HCT116 (cell line): ENCODE measurements around the gene FTSJ1. TPM values are rescaled to one million over a fixed set of nuclear protein-coding genes. Genes with fewer than 3 reads are reported as not detected.

Experiments used
- ATAC-seq: fragments of 200-7000 bp; cut with Tn5 transposase; 2 replicates; pipeline ENCODE4 v1.9.1; 2020; ENCODE audit warnings: mild to moderate bottlenecking, moderate library complexity
- BruUV-seq: library from RNA; stranded (reverse); fragments of 400-500 nt; replicated peaks from 2 replicates; lab custom pipeline; 2021; lab: Mats Ljungman, UMichigan
- CTCF ChIA-PET: fragments of 300-600 bp; sonication (Branson Sonifier 250); formaldehyde crosslinking; loops from one replicate; lab custom pipeline; 2021; ENCODE audit warnings: antibody characterized with exemption; lab: Charles Lee
- POLR2A ChIA-PET: fragments of 300-600, 350-600 bp; sonication (Branson Sonifier 250); formaldehyde crosslinking; loops from one replicate; lab custom pipeline; 2021; ENCODE audit warnings: antibody characterized with exemption; lab: Charles Lee
- RAD21 ChIA-PET, 2 experiments: fragments of 300-600 bp; sonication (Branson Sonifier 250); formaldehyde crosslinking; loops; one replicate each; lab custom pipeline; 2023; ENCODE audit warnings: low total read pairs in 2 of 2; ENCODE audit not compliant: uncharacterized antibody in 2 of 2, unreplicated experiment in 2 of 2, low non-redundant PET in 1 of 2; lab: Charles Lee
- DNase-seq: peaks from one replicate; pipeline ENCODE4 v3.0.0-alpha.2; 2010; ENCODE audit warnings: low read depth, low spot score
- H2AFZ ChIP-seq: fragments of 200-600 bp; shearing (Covaris generic), sonication (generic); 2 replicates; pipeline ENCODE4 v1.6.1; 2017; ENCODE audit warnings: low read depth, mixed run types, mixed read lengths, antibody characterized with exemption, low read length; ENCODE audit not compliant: poor library complexity, severe bottlenecking
- H3K27ac ChIP-seq: 2 replicates; pipeline ENCODE4 v1.5.1; 2012; ENCODE audit warnings: low read depth, low read length
- H3K27me3 ChIP-seq: fragments of 200-600 bp; sonication (generic); 2 replicates; pipeline ENCODE4 v1.6.1; 2016; ENCODE audit warnings: mixed run types, low read length, mixed read lengths; ENCODE audit not compliant: insufficient read depth
- H3K36me3 ChIP-seq, 2 experiments: fragments of 200-500 bp in 1 of 2; fragments of 200-600 bp in 1 of 2; sonication (Bioruptor generic) in 1 of 2; sonication (generic) in 1 of 2; 2 replicates each; pipeline versions ENCODE4 v1.5.1 to v1.6.1; 2014 to 2016; ENCODE audit warnings: low read length in 2 of 2, inconsistent platforms in 1 of 2, mixed read lengths in 1 of 2, mixed run types in 1 of 2; ENCODE audit not compliant: insufficient read depth in 2 of 2, control insufficient read depth in 1 of 2
- H3K4me1 ChIP-seq, 2 experiments: fragments of 200-600 bp in 1 of 2; sonication (generic) in 1 of 2; 2 replicates each; pipeline versions ENCODE4 v1.5.1 to v1.6.1; 2012 to 2017; ENCODE audit warnings: low read length in 2 of 2, inconsistent platforms in 1 of 2, mild to moderate bottlenecking in 1 of 2, mixed read lengths in 1 of 2, mixed run types in 1 of 2, moderate library complexity in 1 of 2; ENCODE audit not compliant: insufficient read depth in 2 of 2, control insufficient read depth in 1 of 2
- H3K4me2 ChIP-seq: fragments of 200-600 bp; sonication (generic); 2 replicates; pipeline ENCODE4 v1.6.1; 2017; ENCODE audit warnings: mixed run types, low read length, mixed read lengths
- H3K4me3 ChIP-seq, 2 experiments: fragments of 200-600 bp in 1 of 2; sonication (generic) in 1 of 2; replicated peaks in 1 of 2; 2 replicates each; pipeline ENCODE4 v1.5.1; 2011 to 2016; ENCODE audit warnings: low read length in 2 of 2, control low read depth in 1 of 2, low read depth in 1 of 2, mild to moderate bottlenecking in 1 of 2, mixed read lengths in 1 of 2, mixed run types in 1 of 2
- H3K79me2 ChIP-seq: fragments of 200-600 bp; sonication (generic); 2 replicates; pipeline ENCODE4 v1.6.1; 2017; ENCODE audit warnings: mild to moderate bottlenecking, mixed run types, low read length, moderate library complexity, mixed read lengths; ENCODE audit not compliant: insufficient read depth
- H3K9ac ChIP-seq: fragments of 200-600 bp; sonication (generic); 2 replicates; pipeline ENCODE4 v1.6.1; 2016; ENCODE audit warnings: low read length, mixed read lengths
- H3K9me2 ChIP-seq: fragments of 200-600 bp; sonication (generic), shearing (Covaris generic); 2 replicates; pipeline ENCODE4 v1.6.1; 2017; ENCODE audit warnings: mixed run types, mild to moderate bottlenecking, moderate library complexity; ENCODE audit not compliant: insufficient read depth
- H3K9me3 ChIP-seq, 2 experiments: fragments of 200-500 bp in 1 of 2; fragments of 200-600 bp in 1 of 2; sonication (Bioruptor generic) in 1 of 2; sonication (generic) in 1 of 2; 2 replicates each; pipeline ENCODE4 v1.6.1; 2014 to 2017; ENCODE audit warnings: low read length in 2 of 2, mixed read lengths in 2 of 2, inconsistent platforms in 1 of 2, low read depth in 1 of 2, mild to moderate bottlenecking in 1 of 2, mixed run types in 1 of 2, moderate library complexity in 1 of 2; ENCODE audit not compliant: control insufficient read depth in 1 of 2, insufficient read depth in 1 of 2
- H4K20me1 ChIP-seq: fragments of 200-600 bp; sonication (generic), shearing (Covaris generic); 2 replicates; pipeline ENCODE4 v1.6.1; 2017; ENCODE audit warnings: mixed run types, mild to moderate bottlenecking, moderate library complexity; ENCODE audit not compliant: insufficient read depth
- CBX3 ChIP-seq: IDR thresholded peaks from 2 replicates; pipeline ENCODE4 v1.6.1; 2012; ENCODE audit warnings: low read depth
- CTCF ChIP-seq, 3 experiments: fragments of 200-600 bp in 1 of 3; sonication (generic) in 1 of 3; IDR thresholded peaks in 2 of 3; conservative IDR thresholded peaks in 1 of 3; 2 replicates each; pipeline ENCODE4 v1.5.1; 2012 to 2017; ENCODE audit warnings: low read depth in 2 of 3, low read length in 2 of 3, antibody characterized with exemption in 1 of 3, borderline replicate concordance in 1 of 3, control low read depth in 1 of 3, mild to moderate bottlenecking in 1 of 3, mixed read lengths in 1 of 3, mixed run types in 1 of 3, moderate library complexity in 1 of 3; ENCODE audit not compliant: insufficient read depth in 1 of 3
- ELF1 ChIP-seq: IDR thresholded peaks from 2 replicates; pipeline ENCODE4 v1.6.1; 2012; ENCODE audit warnings: low read depth, borderline replicate concordance
- EZH2 ChIP-seq: fragments of 200-600 bp; sonication (generic); IDR thresholded peaks from 2 replicates; pipeline ENCODE4 v1.6.1; 2017; ENCODE audit warnings: antibody characterized with exemption, mixed run types
- EZH2phosphoT487 ChIP-seq: fragments of 200-600 bp; IDR thresholded peaks from 2 replicates; pipeline ENCODE4 v1.6.1; 2018; ENCODE audit warnings: antibody characterized with exemption, borderline replicate concordance
- FOSL1 ChIP-seq: IDR thresholded peaks from 2 replicates; pipeline ENCODE4 v1.6.1; 2012; ENCODE audit warnings: low read depth
- MAX ChIP-seq: IDR thresholded peaks from 2 replicates; pipeline ENCODE4 v1.6.1; 2012
- POLR2AphosphoS5 ChIP-seq: IDR thresholded peaks from 2 replicates; pipeline ENCODE4 v1.6.1; 2011; ENCODE audit warnings: mild to moderate bottlenecking, low read depth, low read length, moderate library complexity
- SIN3A ChIP-seq: IDR thresholded peaks from 2 replicates; pipeline ENCODE4 v1.6.1; 2012; ENCODE audit warnings: low read depth
- SP1 ChIP-seq: IDR thresholded peaks from 2 replicates; pipeline ENCODE4 v1.6.1; 2012; ENCODE audit warnings: low read depth
- SRF ChIP-seq: IDR thresholded peaks from 2 replicates; pipeline ENCODE4 v1.6.1; 2012; ENCODE audit warnings: low read depth
- ZFX ChIP-seq: fragments of 450-650 bp; IDR thresholded peaks from 2 replicates; pipeline ENCODE4 v1.6.1; 2017
- ZNF274 ChIP-seq: fragments of 200-500 bp; sonication (Bioruptor generic); IDR thresholded peaks from 2 replicates; pipeline ENCODE4 v1.6.1; 2014; ENCODE audit warnings: mild to moderate bottlenecking, low read depth, low read length, inconsistent platforms
- intact Hi-C: fragments of 100-400 bp; cut with micrococcal nuclease; formaldehyde crosslinking; loops from 2 replicates; pipeline ENCODE4 v1.10.0; 2022
- total RNA-seq: library from RNA; stranded (reverse); gene quantifications from one replicate; pipeline ENCODE4 v1.2.1, GENCODE V29; 2021; ENCODE audit not compliant: unreplicated experiment

FTSJ1 gene
- total RNA-seq, 1 experiment from 2014 or later = 64.9 TPM

GRCh38 chrX:48480142-48480541, 4.1 kb downstream of the FTSJ1 start:
- ATAC-seq = no peak
- POLR2A ChIA-PET = no interaction called here
- Histone ChIP-seq H3K4me3 (no peak overlapping the region), H3K79me2 (peaks cover 41% of the 10 kb centered on the region), H2AFZ (no peak overlapping the region), H3K36me3 (peaks cover 4 to 9% of the 10 kb centered on the region in 2 experiments; a peak in 2 of 4 replicates), H4K20me1 (no peaks in the 10 kb centered on the region), H3K27ac (no peak overlapping the region), H3K9ac (no peak overlapping the region), H3K27me3 (no peaks in the 10 kb centered on the region), H3K9me2 (no peaks in the 10 kb centered on the region), H3K4me1 (peaks cover 0 to 8% of the 10 kb centered on the region in 2 experiments; a peak in 2 of 4 replicates), H3K9me3 (no peaks in the 10 kb centered on the region), H3K4me2 (no peak overlapping the region)
- RAD21 ChIA-PET = no interaction called here
- BruUV-seq = no TSS peak
- TF ChIP-seq CBX3 (no peak), ZFX (no peak), SRF (no peak), EZH2phosphoT487 (no peak), MAX (no peak), ELF1 (no peak)
- intact Hi-C loops = no loop called here
- no peak for DNase-seq
- CTCF ChIA-PET = no interaction called here

- ATAC-seq = no peak
- no TSS peak for BruUV-seq
Measured at GRCh38 chrX:48480583-48480982, 4.6 kb downstream of the FTSJ1 start.

More at GRCh38 chrX:48480583-48480982, 4.6 kb downstream of the FTSJ1 start:
- Histone ChIP-seq H3K36me3 (peaks cover 4 to 9% of the 10 kb centered on the region in 2 experiments; a peak in 2 of 4 replicates), H3K9me3 (no peaks in the 10 kb centered on the region), H3K4me1 (peaks cover 0 to 8% of the 10 kb centered on the region in 2 experiments; a peak in 2 of 4 replicates), H3K9ac (no peak overlapping the region), H3K79me2 (peaks cover 39% of the 10 kb centered on the region), H3K4me2 (no peak overlapping the region), H2AFZ (no peak overlapping the region), H3K27me3 (no peaks in the 10 kb centered on the region), H3K9me2 (no peaks in the 10 kb centered on the region), H3K4me3 (no peak overlapping the region), H3K27ac (no peak overlapping the region), H4K20me1 (no peaks in the 10 kb centered on the region)
- RAD21 ChIA-PET = no interaction called here
- CTCF ChIA-PET = no interaction called here
- intact Hi-C loops = no loop called here
- TF ChIP-seq POLR2AphosphoS5 (no peak), EZH2 (no peak), MAX (no peak), ZFX (no peak), FOSL1 (no peak), CTCF (IDR thresholded peaks at IDR 0.05 in 2 of 3, conservative IDR thresholded peaks at IDR 0.05 in 1 of 3; ENCODE audit: borderline replicate concordance in 1 of 3, insufficient read depth in 1 of 3, low read depth in 2 of 3, low read length in 2 of 3) (no peak), SRF (no peak), SIN3A (no peak), ZNF274 (no peak), SP1 (no peak)
- POLR2A ChIA-PET = no interaction called here
- DNase-seq = no peak
